GM18502 (cell line): Measurements from ENCODE around the gene HEPH.
"Not testable (repeated sequence)": the region's sequence is repeated elsewhere in the genome, so short reads cannot be mapped to it uniquely, and the experiment has no call there.

ENCODE experiments used
- ATAC-seq: cut with Tn5 transposase; IDR thresholded peaks from one replicate; pipeline ENCODE4 v1.9.1; 2021; ENCODE audit warnings: mild to moderate bottlenecking; ENCODE audit not compliant: unreplicated experiment, poor library complexity

HEPH gene

GRCh38 chrX:66200855-66201795, 37.1 kb downstream of the HEPH start:
- ATAC-seq = peak; percentile 55

- no peak for ATAC-seq
Observed at GRCh38 chrX:66203114-66203513, 39.1 kb downstream of the HEPH start.

GRCh38 chrX:66221856-66222255, 57.8 kb downstream of the HEPH start:
- ATAC-seq = no peak

- ATAC-seq = no peak
Observed at GRCh38 chrX:66232296-66232695, 68.2 kb downstream of the HEPH start.

- ATAC-seq = no peak
Observed at GRCh38 chrX:66233209-66233608, 69.2 kb downstream of the HEPH start.

GRCh38 chrX:66233904-66234303, 69.9 kb downstream of the HEPH start:
- not testable (repeated sequence) for ATAC-seq

- ATAC-seq = no peak
Observed at GRCh38 chrX:66255359-66255967, 91.4 kb downstream of the HEPH start.

- no peak for ATAC-seq
Observed at GRCh38 chrX:66262807-66263206, 98.8 kb downstream of the HEPH start.
